Stimulated activated effector memory CD8-positive, alpha-beta T cell treated with anti-CD3 and anti-CD28 coated beads, Interleukin-12 subunit alpha, Interleukin-12 subunit beta, amount 100 ng/mL, for 72 hours (primary cell): ENCODE data around the gene MATK.

Source experiments
- ATAC-seq: fragments of 150-1000 bp; cut with Tn5 transposase; 2 replicates; pipeline ENCODE4 v1.10.0; 2021
- DNase-seq, 2 donors: peaks; one replicate each; pipeline ENCODE4 v3.0.0; 2021 to 2022; ENCODE audit warnings: low spot score in 2 of 2
- H3K27ac Mint-ChIP-seq: one replicate; pipeline ENCODE4 v1.8.0; 2022; ENCODE audit warnings: mild to moderate bottlenecking, mixed read lengths
- H3K36me3 Mint-ChIP-seq: one replicate; pipeline ENCODE4 v1.8.0; 2022; ENCODE audit warnings: mild to moderate bottlenecking, mixed read lengths
- H3K4me1 Mint-ChIP-seq: one replicate; pipeline ENCODE4 v1.8.0; 2022; ENCODE audit warnings: mixed read lengths
- H3K4me3 Mint-ChIP-seq: one replicate; pipeline ENCODE4 v1.8.0; 2022; ENCODE audit warnings: mild to moderate bottlenecking, mixed read lengths
- H3K9me3 Mint-ChIP-seq: one replicate; pipeline ENCODE4 v1.8.0; 2022; ENCODE audit warnings: mixed read lengths

MATK gene

GRCh38 chr19:3737487-3738205 lies 48.5 kb downstream of the MATK start:
- H3K4me1 Mint-ChIP-seq = peaks cover 6% of the 10 kb centered on the region
- H3K9me3 Mint-ChIP-seq = no peaks in the 10 kb centered on the region
- H3K4me3 Mint-ChIP-seq = no peak overlapping the region
- H3K36me3 Mint-ChIP-seq = no peaks in the 10 kb centered on the region
- H3K27ac Mint-ChIP-seq = no peak overlapping the region
- no peak for DNase-seq
- no peak for ATAC-seq

GRCh38 chr19:3736106-3736724 lies 50.0 kb downstream of the MATK start:
- DNase-seq (no peak), ATAC-seq (no peak)
- Mint-ChIP-seq H3K27ac (no peak overlapping the region), H3K9me3 (no peaks in the 10 kb centered on the region), H3K4me3 (no peak overlapping the region), H3K36me3 (no peaks in the 10 kb centered on the region), H3K4me1 (peaks cover 6% of the 10 kb centered on the region)

- Mint-ChIP-seq H3K27ac (no peak overlapping the region), H3K4me1 (peaks cover 8% of the 10 kb centered on the region), H3K4me3 (no peak overlapping the region), H3K36me3 (no peaks in the 10 kb centered on the region), H3K9me3 (no peaks in the 10 kb centered on the region)
- ATAC-seq (no peak), DNase-seq (no peak)
Observed at GRCh38 chr19:3734310-3734600, 51.9 kb downstream of the MATK start.

- Mint-ChIP-seq H3K27ac (no peak overlapping the region), H3K9me3 (no peaks in the 10 kb centered on the region), H3K36me3 (no peaks in the 10 kb centered on the region), H3K4me3 (no peak overlapping the region), H3K4me1 (peaks cover 12% of the 10 kb centered on the region)
- DNase-seq (no peak), ATAC-seq (no peak)
Observed at GRCh38 chr19:3733549-3734309, 52.5 kb downstream of the MATK start.

- no peaks in the 10 kb centered on the region for H3K36me3 Mint-ChIP-seq
- no peak overlapping the region for H3K4me3 Mint-ChIP-seq
- ATAC-seq (no peak), DNase-seq (no peak)
- no peaks in the 10 kb centered on the region for H3K9me3 Mint-ChIP-seq
- no peak overlapping the region for H3K27ac Mint-ChIP-seq
- H3K4me1 Mint-ChIP-seq = peaks cover 6% of the 10 kb centered on the region
Observed at GRCh38 chr19:3732108-3732507, 54.1 kb downstream of the MATK start.

GRCh38 chr19:3730457-3730958 lies 55.7 kb downstream of the MATK start:
- Mint-ChIP-seq H3K36me3 (no peaks in the 10 kb centered on the region), H3K27ac (no peak overlapping the region), H3K4me3 (no peak overlapping the region), H3K4me1 (peaks cover 6% of the 10 kb centered on the region), H3K9me3 (no peaks in the 10 kb centered on the region)
- ATAC-seq (no peak), DNase-seq (no peak)
